Mesothelial cell of epicardium (in vitro differentiated cells): Measurements from ENCODE around the gene SHISA6. TPM values are rescaled to one million over a fixed set of nuclear protein-coding genes. Genes with fewer than 3 reads are reported as not detected.

Experiments
- DNase-seq, 2 experiments: peaks; one replicate each; pipeline ENCODE4 v3.0.0; 2021; ENCODE audit warnings: low spot score in 2 of 2; ENCODE audit not compliant: unreplicated experiment in 2 of 2
- H3K27ac Mint-ChIP-seq: 2 replicates; pipeline ENCODE4 v1.8.0; 2021; ENCODE audit warnings: mixed read lengths
- H3K27me3 Mint-ChIP-seq: 2 replicates; pipeline ENCODE4 v1.8.0; 2021; ENCODE audit warnings: low read depth, mixed read lengths
- H3K36me3 Mint-ChIP-seq: 2 replicates; pipeline ENCODE4 v1.8.0; 2021; ENCODE audit warnings: mixed read lengths
- H3K4me1 Mint-ChIP-seq: 2 replicates; pipeline ENCODE4 v1.8.0; 2021; ENCODE audit warnings: mixed read lengths
- H3K4me3 Mint-ChIP-seq: 2 replicates; pipeline ENCODE4 v1.8.0; 2021; ENCODE audit warnings: mild to moderate bottlenecking, moderate library complexity, mixed read lengths
- H3K9me3 Mint-ChIP-seq: 2 replicates; pipeline ENCODE4 v1.8.0; 2021; ENCODE audit warnings: mixed read lengths
- total RNA-seq: library from RNA; stranded (reverse); gene quantifications from 3 replicates; pipeline ENCODE4 v1.2.1, GENCODE V29; 2021
- TF ChIP-seq, protein P1 (sequence below): fragments of 200-600 bp; sonication (generic); IDR thresholded peaks from one replicate; pipeline ENCODE4 v1.5.0; 2021; ENCODE audit warnings: antibody characterized with exemption; ENCODE audit not compliant: unreplicated experiment

The SHISA6 gene
- total RNA-seq, 1 donor from 2014 or later, result not detected

DNA sequence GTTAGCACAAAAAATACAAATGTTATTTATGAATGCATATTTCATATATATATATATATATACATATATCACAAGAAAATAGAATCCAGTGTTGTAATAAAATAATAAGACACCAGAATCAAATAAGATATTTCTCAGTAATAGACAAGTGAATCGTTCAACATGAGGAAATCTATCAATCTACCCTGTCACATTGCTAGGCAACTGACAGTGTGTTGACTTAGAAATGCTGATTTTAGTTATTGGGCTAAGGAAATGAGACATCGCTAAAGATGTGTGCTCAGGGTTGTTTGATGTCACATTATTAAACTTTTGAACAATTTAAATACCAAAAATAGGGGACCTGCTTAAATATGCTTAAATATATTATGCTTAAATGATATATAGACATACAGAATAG lies 307.4 kb downstream of the SHISA6 start:
- no peaks in the 10 kb centered on the region for H3K36me3 Mint-ChIP-seq
- no peak for DNase-seq
- peaks cover 10% of the 10 kb centered on the region for H3K27me3 Mint-ChIP-seq
- H3K9me3 Mint-ChIP-seq, result peaks cover 4% of the 10 kb centered on the region
- TF ChIP-seq, protein P1, sequence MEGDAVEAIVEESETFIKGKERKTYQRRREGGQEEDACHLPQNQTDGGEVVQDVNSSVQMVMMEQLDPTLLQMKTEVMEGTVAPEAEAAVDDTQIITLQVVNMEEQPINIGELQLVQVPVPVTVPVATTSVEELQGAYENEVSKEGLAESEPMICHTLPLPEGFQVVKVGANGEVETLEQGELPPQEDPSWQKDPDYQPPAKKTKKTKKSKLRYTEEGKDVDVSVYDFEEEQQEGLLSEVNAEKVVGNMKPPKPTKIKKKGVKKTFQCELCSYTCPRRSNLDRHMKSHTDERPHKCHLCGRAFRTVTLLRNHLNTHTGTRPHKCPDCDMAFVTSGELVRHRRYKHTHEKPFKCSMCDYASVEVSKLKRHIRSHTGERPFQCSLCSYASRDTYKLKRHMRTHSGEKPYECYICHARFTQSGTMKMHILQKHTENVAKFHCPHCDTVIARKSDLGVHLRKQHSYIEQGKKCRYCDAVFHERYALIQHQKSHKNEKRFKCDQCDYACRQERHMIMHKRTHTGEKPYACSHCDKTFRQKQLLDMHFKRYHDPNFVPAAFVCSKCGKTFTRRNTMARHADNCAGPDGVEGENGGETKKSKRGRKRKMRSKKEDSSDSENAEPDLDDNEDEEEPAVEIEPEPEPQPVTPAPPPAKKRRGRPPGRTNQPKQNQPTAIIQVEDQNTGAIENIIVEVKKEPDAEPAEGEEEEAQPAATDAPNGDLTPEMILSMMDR, result no peak
- H3K4me1 Mint-ChIP-seq, result no peaks in the 10 kb centered on the region
- no peak overlapping the region for H3K27ac Mint-ChIP-seq
- no peak overlapping the region for H3K4me3 Mint-ChIP-seq

- Mint-ChIP-seq H3K27ac (no peak overlapping the region), H3K27me3 (peaks cover 20% of the 10 kb centered on the region), H3K4me3 (no peak overlapping the region), H3K9me3 (no peaks in the 10 kb centered on the region), H3K4me1 (no peaks in the 10 kb centered on the region), H3K36me3 (no peaks in the 10 kb centered on the region)
- TF ChIP-seq, protein P1, result no peak
- DNase-seq, result no peak
Measured at GRCh38 chr17:11550431-11550830, 309.4 kb downstream of the SHISA6 start.

DNA sequence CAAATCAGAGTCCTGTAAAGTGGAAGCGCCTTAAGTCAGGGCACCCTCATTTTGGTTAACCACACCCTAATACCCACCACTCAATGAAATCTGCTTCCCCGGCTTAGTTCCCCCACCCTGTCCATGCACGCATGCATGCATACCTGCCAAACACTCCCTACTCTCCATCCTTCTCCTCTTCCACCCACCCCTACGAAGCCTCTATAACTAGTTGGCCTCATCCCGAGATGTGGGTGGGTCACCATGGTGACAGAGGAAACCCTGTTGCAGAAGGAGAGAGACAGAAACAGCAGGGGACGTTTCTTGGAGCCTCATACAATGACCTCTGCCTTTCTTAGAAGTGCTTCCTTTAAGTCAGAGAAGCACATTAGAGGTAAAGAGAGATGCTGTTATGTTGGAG lies 310.4 kb downstream of the SHISA6 start:
- TF ChIP-seq, protein P1, result no peak
- Mint-ChIP-seq H3K4me1 (no peaks in the 10 kb centered on the region), H3K36me3 (no peaks in the 10 kb centered on the region), H3K27me3 (peaks cover 21% of the 10 kb centered on the region), H3K9me3 (no peaks in the 10 kb centered on the region), H3K27ac (no peak overlapping the region), H3K4me3 (no peak overlapping the region)
- DNase-seq, result no peak

DNA sequence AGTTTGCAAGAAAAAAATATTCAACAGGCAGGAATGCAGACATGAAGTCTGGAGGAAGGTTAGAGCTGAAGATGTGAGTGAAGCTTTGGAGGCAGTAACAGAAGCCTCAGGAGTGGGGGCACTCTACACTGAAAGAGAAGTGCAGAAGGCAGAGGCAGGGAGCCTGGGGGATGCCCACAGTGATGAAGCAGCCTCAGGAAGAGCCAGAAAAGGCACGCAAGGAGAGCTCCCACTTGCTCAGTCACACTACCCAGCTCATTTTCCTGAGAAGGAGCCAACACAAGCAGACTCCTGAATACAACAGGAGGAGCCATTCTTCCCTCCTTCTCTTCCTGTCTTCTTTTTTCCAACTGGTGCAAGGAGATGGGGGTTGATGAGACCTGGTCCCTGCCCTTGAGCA lies 312.1 kb downstream of the SHISA6 start:
- H3K4me1 Mint-ChIP-seq, result no peaks in the 10 kb centered on the region
- H3K27ac Mint-ChIP-seq, result no peak overlapping the region
- DNase-seq, result no peak
- H3K27me3 Mint-ChIP-seq, result peaks cover 22% of the 10 kb centered on the region
- no peaks in the 10 kb centered on the region for H3K36me3 Mint-ChIP-seq
- TF ChIP-seq, protein P1, result no peak
- no peaks in the 10 kb centered on the region for H3K9me3 Mint-ChIP-seq
- H3K4me3 Mint-ChIP-seq, result no peak overlapping the region

DNA sequence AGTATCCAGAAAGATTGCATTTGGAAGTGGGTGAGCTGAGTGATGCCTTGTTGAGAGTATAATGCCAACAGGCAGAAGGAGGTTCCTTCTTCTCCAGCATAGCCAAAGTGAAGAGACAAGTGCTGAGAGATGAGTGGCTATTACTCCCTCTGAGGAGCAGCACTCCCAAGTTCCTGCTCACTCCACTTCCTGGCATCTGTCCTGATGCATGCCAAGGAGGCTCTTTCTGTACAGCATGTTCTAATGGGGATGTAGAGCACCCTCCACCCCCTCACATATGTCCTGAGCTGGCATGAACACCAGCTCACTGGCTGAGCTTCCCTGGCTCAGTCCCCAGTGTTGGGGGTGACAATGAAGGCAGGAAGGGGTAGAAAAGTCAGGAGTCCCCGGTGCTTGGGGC lies 313.0 kb downstream of the SHISA6 start:
- H3K27me3 Mint-ChIP-seq, result peaks cover 22% of the 10 kb centered on the region
- no peak for DNase-seq
- H3K9me3 Mint-ChIP-seq, result no peaks in the 10 kb centered on the region
- H3K4me1 Mint-ChIP-seq, result no peaks in the 10 kb centered on the region
- no peak overlapping the region for H3K27ac Mint-ChIP-seq
- no peak overlapping the region for H3K4me3 Mint-ChIP-seq
- H3K36me3 Mint-ChIP-seq, result no peaks in the 10 kb centered on the region
- TF ChIP-seq, protein P1, result no peak

DNA sequence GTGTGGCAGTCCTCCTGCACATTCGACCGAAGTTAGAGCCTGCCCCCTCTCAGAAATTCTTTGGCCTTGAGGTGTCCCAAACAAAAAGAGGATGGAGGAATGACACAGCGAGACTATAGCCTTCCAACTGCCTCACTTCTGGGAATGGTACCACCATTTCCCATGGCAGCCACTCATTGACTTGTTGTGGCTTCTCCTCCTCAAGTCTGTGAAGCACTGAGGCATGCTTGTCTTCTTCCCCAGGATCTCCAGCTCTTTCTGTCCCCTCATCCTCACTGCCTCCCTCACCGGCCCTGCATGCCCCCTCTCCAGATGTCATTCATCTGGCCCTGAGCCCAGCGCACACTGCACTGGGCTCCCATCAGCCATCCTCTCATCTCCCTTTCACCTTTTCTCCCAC lies 313.5 kb downstream of the SHISA6 start:
- TF ChIP-seq, protein P1, result no peak
- no peak for DNase-seq
- Mint-ChIP-seq H3K27ac (no peak overlapping the region), H3K27me3 (peaks cover 25% of the 10 kb centered on the region), H3K4me1 (no peaks in the 10 kb centered on the region), H3K4me3 (no peak overlapping the region), H3K9me3 (no peaks in the 10 kb centered on the region), H3K36me3 (no peaks in the 10 kb centered on the region)
